GM21447 (cell line): ENCODE measurements around the gene ALDH1B1.

Source experiments
- ATAC-seq: cut with Tn5 transposase; IDR thresholded peaks from one replicate; pipeline ENCODE4 v1.9.1; 2021; ENCODE audit not compliant: unreplicated experiment

The ALDH1B1 gene

GRCh38 chr9:38413283-38413682 lies 20.8 kb downstream of the ALDH1B1 start:
- no peak for ATAC-seq

GRCh38 chr9:38414040-38414723 lies 21.7 kb downstream of the ALDH1B1 start:
- no peak for ATAC-seq

GRCh38 chr9:38415856-38416255 lies 23.4 kb downstream of the ALDH1B1 start:
- no peak for ATAC-seq

GRCh38 chr9:38416461-38416860 lies 24.0 kb downstream of the ALDH1B1 start:
- ATAC-seq, result no peak

GRCh38 chr9:38417003-38417945 lies 24.8 kb downstream of the ALDH1B1 start:
- no peak for ATAC-seq

- no peak for ATAC-seq
Observed at GRCh38 chr9:38418366-38418765, 25.9 kb downstream of the ALDH1B1 start.

GRCh38 chr9:38419181-38419580 lies 26.7 kb downstream of the ALDH1B1 start:
- ATAC-seq, result no peak

- no peak for ATAC-seq
Observed at GRCh38 chr9:38421498-38422211, 29.2 kb downstream of the ALDH1B1 start.

- no peak for ATAC-seq
Observed at GRCh38 chr9:38422555-38423260, 30.2 kb downstream of the ALDH1B1 start.

GRCh38 chr9:38423273-38423972 lies 30.9 kb downstream of the ALDH1B1 start:
- no peak for ATAC-seq

GRCh38 chr9:38423973-38424843 lies 31.7 kb downstream of the ALDH1B1 start, which contains the start of gene IGFBPL1:
IGFBPL1 (minus strand) TSS chr9:38424454; CDS start chr9:38424424, 30 bp downstream.
- ATAC-seq, result no peak

GRCh38 chr9:38424918-38425317 lies 32.4 kb downstream of the ALDH1B1 start:
- ATAC-seq, result no peak

- no peak for ATAC-seq
Observed at GRCh38 chr9:38428062-38428461, 35.6 kb downstream of the ALDH1B1 start.

GRCh38 chr9:38431116-38431515 lies 38.6 kb downstream of the ALDH1B1 start:
- no peak for ATAC-seq

- ATAC-seq, result no peak
Observed at GRCh38 chr9:38432922-38433510, 40.5 kb downstream of the ALDH1B1 start.

GRCh38 chr9:38434365-38434764 lies 41.9 kb downstream of the ALDH1B1 start:
- ATAC-seq, result no peak

- no peak for ATAC-seq
Observed at GRCh38 chr9:38434853-38435252, 42.4 kb downstream of the ALDH1B1 start.

GRCh38 chr9:38435521-38435920 lies 43.0 kb downstream of the ALDH1B1 start:
- ATAC-seq, result no peak

- ATAC-seq, result no peak
Observed at GRCh38 chr9:38436708-38437107, 44.2 kb downstream of the ALDH1B1 start.
